HL-60 (cell line): ENCODE measurements around the gene SNX8.
"Not testable (repeated sequence)": the region's sequence is repeated elsewhere in the genome, so short reads cannot be mapped to it uniquely, and the experiment has no call there.

Source experiments
- CTCF ChIP-seq: IDR thresholded peaks from one replicate; pipeline ENCODE4 v1.5.1; 2011; ENCODE audit warnings: low read length, control low read depth, inconsistent platforms; ENCODE audit not compliant: insufficient read depth
- POLR2AphosphoS5 ChIP-seq: IDR thresholded peaks from 2 replicates; pipeline ENCODE4 v1.6.1; 2012; ENCODE audit warnings: low read depth
- REST ChIP-seq: IDR thresholded peaks from 2 replicates; pipeline ENCODE4 v1.6.1; 2012; ENCODE audit warnings: low read depth; ENCODE audit not compliant: insufficient replicate concordance

GRCh38 chr7:2332606-2333231 is 18.5 kb upstream of the SNX8 start:
- not testable (repeated sequence) for TF ChIP-seq CTCF, REST, POLR2AphosphoS5
